Thyroid gland (tissue), 4 donors: ENCODE results near the gene SLC38A10. TPM values are rescaled to one million over a fixed set of nuclear protein-coding genes. Genes with fewer than 3 reads are reported as not detected.

Experiments
- DNase-seq, 2 donors: peaks; one replicate each; pipeline ENCODE4 v3.0.0-alpha.2; 2019
- H3K27ac ChIP-seq, 3 donors: fragments of 200-600 bp; sonication (generic); 1 replicate in 2 of 3; 2 replicates in 1 of 3; pipeline ENCODE4 v1.5.1; 2016 to 2019; ENCODE audit warnings: mild to moderate bottlenecking in 1 of 3, moderate library complexity in 1 of 3
- H3K27me3 ChIP-seq: fragments of 200-600 bp; sonication (generic); one replicate; pipeline ENCODE4 v1.5.1; 2019
- H3K36me3 ChIP-seq, 2 donors: fragments of 200-600 bp; sonication (generic); one replicate each; pipeline ENCODE4 v1.5.1; 2016 to 2019
- H3K4me1 ChIP-seq, 2 donors: fragments of 200-600 bp; sonication (generic); one replicate each; pipeline ENCODE4 v1.5.1; 2017 to 2019
- H3K4me3 ChIP-seq, 3 donors: fragments of 200-600 bp; sonication (generic); replicated peaks in 1 of 3; 1 replicate in 2 of 3; 2 replicates in 1 of 3; pipeline ENCODE4 v1.5.1; 2016; ENCODE audit warnings: mild to moderate bottlenecking in 1 of 3
- H3K9me3 ChIP-seq: fragments of 200-600 bp; sonication (generic); one replicate; pipeline ENCODE4 v1.5.1; 2017
- POLR2A ChIP-seq, 2 donors: fragments of 450-650 bp; IDR thresholded peaks; one replicate each; pipeline ENCODE4 v1.6.1; 2017; ENCODE audit warnings: antibody characterized with exemption in 2 of 2, mild to moderate bottlenecking in 2 of 2, moderate library complexity in 1 of 2
- WGBS, 2 donors: methylation state at CpG; one replicate each; pipeline ENCODE4 v1.1.5; 2017; 5-methylcytosine and 5-hydroxymethylcytosine counted together
- intact Hi-C: fragments of 100-400 bp; cut with DNase I; formaldehyde crosslinking; loops from one replicate; pipeline ENCODE4 v1.15.1; 2023
- total RNA-seq, 4 donors: library from RNA; depleted of rRNA; stranded (reverse); fragments of >200 nt; gene quantifications; one replicate each; pipeline ENCODE4 v1.2.3, GENCODE V29; 2016
- TF ChIP-seq, protein P1 (sequence below), 6 experiments: fragments of 200-600 bp in 3 of 6; fragments of 450-650 bp in 3 of 6; sonication (generic) in 3 of 6; IDR thresholded peaks; one replicate each; pipeline ENCODE4 v1.5.1; 2016 to 2019; ENCODE audit warnings: antibody characterized with exemption in 6 of 6, mild to moderate bottlenecking in 2 of 6, inconsistent platforms in 1 of 6, moderate library complexity in 1 of 6

The SLC38A10 gene
- total RNA-seq, 4 donors from 2014 or later: 81.8 to 140 (median 121) TPM

DNA sequence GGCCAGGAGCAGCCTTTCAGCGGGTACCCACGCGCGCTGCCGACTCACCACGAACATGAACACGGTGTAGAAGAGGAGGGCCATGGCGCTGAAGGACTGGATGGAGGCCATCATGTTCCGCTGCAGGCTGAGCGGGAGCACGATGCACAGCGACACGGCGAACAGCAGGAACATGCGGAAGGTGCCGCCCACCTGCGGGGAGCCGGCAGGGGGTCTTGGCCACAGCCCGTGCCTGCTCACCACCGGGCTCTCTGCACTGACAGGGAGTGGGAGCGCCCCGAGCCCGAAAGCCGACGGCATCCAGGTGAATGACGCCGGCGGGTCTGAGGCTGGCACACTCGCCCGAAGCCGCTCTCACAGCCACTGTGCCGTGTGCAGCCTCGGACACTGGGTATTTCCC lies 13.0 kb downstream of the SLC38A10 start:
- no peak for TF ChIP-seq POLR2A (IDR thresholded peaks at IDR 0.05)
- TF ChIP-seq, protein P1, sequence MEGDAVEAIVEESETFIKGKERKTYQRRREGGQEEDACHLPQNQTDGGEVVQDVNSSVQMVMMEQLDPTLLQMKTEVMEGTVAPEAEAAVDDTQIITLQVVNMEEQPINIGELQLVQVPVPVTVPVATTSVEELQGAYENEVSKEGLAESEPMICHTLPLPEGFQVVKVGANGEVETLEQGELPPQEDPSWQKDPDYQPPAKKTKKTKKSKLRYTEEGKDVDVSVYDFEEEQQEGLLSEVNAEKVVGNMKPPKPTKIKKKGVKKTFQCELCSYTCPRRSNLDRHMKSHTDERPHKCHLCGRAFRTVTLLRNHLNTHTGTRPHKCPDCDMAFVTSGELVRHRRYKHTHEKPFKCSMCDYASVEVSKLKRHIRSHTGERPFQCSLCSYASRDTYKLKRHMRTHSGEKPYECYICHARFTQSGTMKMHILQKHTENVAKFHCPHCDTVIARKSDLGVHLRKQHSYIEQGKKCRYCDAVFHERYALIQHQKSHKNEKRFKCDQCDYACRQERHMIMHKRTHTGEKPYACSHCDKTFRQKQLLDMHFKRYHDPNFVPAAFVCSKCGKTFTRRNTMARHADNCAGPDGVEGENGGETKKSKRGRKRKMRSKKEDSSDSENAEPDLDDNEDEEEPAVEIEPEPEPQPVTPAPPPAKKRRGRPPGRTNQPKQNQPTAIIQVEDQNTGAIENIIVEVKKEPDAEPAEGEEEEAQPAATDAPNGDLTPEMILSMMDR (IDR thresholded peaks at IDR 0.05): no peak
- H3K36me3 ChIP-seq: peaks cover 17 to 25% of the 10 kb centered on the region in 2 donors
- no peaks in the 10 kb centered on the region for H3K27me3 ChIP-seq
- DNase-seq: no peak
- WGBS, 2 donors: 96 to 97% methylated on average over 24 to 28 of the region's 33 CpGs
- intact Hi-C loops: no loop called here
- H3K9me3 ChIP-seq: no peaks in the 10 kb centered on the region
- H3K4me1 ChIP-seq: peaks cover 15 to 31% of the 10 kb centered on the region in 2 donors
- no peak overlapping the region for H3K4me3 ChIP-seq
- no peak overlapping the region for H3K27ac ChIP-seq

DNA sequence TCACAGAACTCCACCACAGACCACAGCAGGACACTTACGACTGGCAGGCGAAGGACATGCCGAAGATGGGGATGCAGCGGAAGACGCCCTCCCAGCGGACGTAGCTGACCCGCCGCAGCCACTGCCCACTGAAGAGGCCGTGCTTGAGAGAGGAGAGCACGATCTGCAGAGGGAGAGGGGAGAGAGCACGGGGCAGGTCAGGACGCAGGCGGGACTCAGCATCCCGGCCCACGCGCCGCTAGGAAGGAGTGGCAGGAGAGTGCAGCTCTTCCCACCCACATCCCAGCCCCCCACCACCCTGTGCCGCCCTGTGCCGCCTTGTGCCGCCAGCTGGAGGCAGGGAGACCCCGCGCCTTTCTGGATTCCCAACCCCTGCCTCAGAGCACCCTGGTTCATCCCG lies 14.5 kb downstream of the SLC38A10 start:
- Histone ChIP-seq H3K4me3 (no peak overlapping the region), H3K9me3 (no peaks in the 10 kb centered on the region), H3K4me1 (peaks cover 14 to 22% of the 10 kb centered on the region in 2 donors), H3K36me3 (peaks cover 17 to 31% of the 10 kb centered on the region in 2 donors), H3K27ac (no peak overlapping the region), H3K27me3 (no peaks in the 10 kb centered on the region)
- no peak for DNase-seq
- WGBS, 2 donors: 93% methylated on average over 19 to 23 of the region's 24 CpGs
- intact Hi-C loops: no loop called here
- TF ChIP-seq POLR2A (IDR thresholded peaks at IDR 0.05): no peak
- TF ChIP-seq, protein P1 (IDR thresholded peaks at IDR 0.05): no peak

DNA sequence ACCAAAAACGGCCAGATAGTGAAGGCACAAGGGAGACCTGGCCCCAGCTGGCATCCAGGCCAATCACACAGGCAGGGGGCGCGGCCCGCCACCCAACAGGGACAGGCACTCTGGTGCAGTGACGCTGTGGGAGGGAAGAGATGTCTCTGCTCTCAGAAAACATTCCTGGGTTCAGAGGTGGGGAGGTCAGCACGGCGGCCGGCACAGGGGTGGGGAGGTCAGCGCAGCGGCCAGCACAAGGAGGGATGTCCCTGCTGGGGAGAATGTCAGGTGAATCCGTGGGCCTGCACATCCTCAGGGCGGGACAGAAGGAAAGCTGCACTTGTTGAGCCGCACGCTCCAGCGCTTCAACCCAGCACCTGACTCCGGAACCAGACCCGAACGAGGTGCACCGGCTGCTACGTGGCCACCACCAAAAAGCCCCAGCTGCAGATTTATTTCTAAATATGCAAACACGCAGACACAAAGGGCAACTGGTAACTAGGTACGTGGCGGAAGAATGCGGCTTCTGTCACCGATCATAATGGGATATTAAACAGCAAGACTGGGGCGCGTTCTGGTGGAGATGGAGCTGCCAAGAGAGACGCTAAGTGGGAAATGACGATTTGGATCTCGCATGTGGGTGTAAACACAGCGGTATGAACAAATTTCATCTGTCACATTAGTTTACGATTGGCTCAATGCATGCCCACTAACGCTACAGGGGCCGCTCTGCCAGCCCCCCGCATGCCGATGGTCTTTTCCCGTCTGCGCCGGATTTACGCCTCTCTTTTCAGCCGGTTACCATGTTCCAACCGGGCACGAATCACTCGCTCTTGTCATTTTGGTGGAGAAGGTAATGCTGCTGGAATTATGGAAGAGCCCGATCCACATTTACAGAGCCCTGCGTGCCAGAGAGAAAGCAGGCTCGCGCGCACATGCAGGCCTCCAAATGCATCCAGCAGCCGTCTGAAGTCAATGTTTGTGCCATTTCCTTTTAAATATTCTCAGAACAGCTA lies 15.5 kb downstream of the SLC38A10 start:
- Histone ChIP-seq H3K36me3 (peaks cover 24 to 32% of the 10 kb centered on the region in 2 donors), H3K4me3 (no peak overlapping the region), H3K27me3 (no peaks in the 10 kb centered on the region), H3K4me1 (peaks cover 14 to 22% of the 10 kb centered on the region in 2 donors), H3K27ac (no peak overlapping the region), H3K9me3 (no peaks in the 10 kb centered on the region)
- TF ChIP-seq, protein P1 (IDR thresholded peaks at IDR 0.05): no peak
- no peak for TF ChIP-seq POLR2A (IDR thresholded peaks at IDR 0.05)
- WGBS, 2 donors: 97 to 98% methylated on average over 50 of the region's 50 CpGs
- no peak for DNase-seq
- intact Hi-C loops: no loop called here

DNA sequence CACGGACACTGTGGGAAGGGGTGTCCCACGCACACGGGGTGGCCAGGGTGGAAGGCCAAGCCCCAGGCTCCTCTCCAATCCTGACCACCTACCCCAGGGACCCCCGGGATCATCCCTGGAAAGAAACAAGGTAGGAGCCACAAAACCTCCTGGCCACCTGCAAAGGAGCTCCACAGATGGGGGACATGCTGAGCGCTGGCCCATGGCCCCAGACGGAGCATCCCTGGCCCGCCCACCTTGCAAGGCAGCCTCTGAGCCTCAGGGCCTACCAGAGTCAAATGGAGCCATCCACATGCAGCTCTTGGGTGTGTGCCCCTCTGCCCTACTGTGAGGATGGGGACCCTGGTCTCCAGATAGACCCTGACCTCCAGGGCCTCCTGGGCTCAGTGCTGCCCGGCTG lies 16.3 kb downstream of the SLC38A10 start:
- Histone ChIP-seq H3K9me3 (no peaks in the 10 kb centered on the region), H3K4me1 (peaks cover 14 to 22% of the 10 kb centered on the region in 2 donors), H3K36me3 (peaks cover 31 to 39% of the 10 kb centered on the region in 2 donors), H3K27ac (no peak overlapping the region), H3K4me3 (no peak overlapping the region), H3K27me3 (no peaks in the 10 kb centered on the region)
- WGBS, 2 donors: 92 to 97% methylated on average over 5 of the region's 8 CpGs
- no peak for DNase-seq
- intact Hi-C loops: no loop called here
- TF ChIP-seq, protein P1 (IDR thresholded peaks at IDR 0.05): no peak
- TF ChIP-seq POLR2A (IDR thresholded peaks at IDR 0.05): no peak
